Kidney epithelial cell (primary cell): ENCODE data around the gene HSFX3. TPM values are rescaled to one million over a fixed set of nuclear protein-coding genes. Genes with fewer than 3 reads are reported as not detected.
A peak's percentile ranks its signal among the peaks of the same experiment; 100 is the strongest.
"Not testable (repeated sequence)": the region's sequence is repeated elsewhere in the genome, so short reads cannot be mapped to it uniquely, and the experiment has no call there.

Experiments
- DNase-seq: peaks from one replicate; pipeline ENCODE4 v3.0.0-alpha.2; 2010; ENCODE audit warnings: low read depth
- H3K27me3 ChIP-seq: 2 replicates; pipeline ENCODE4 v1.6.0; 2011; ENCODE audit warnings: low read length; ENCODE audit not compliant: control insufficient read depth, insufficient read depth
- H3K36me3 ChIP-seq: 2 replicates; pipeline ENCODE4 v1.5.1; 2011; ENCODE audit warnings: low read length; ENCODE audit not compliant: control insufficient read depth, insufficient read depth
- H3K4me3 ChIP-seq: 2 replicates; pipeline ENCODE4 v1.5.1; 2011; ENCODE audit warnings: low read depth, mild to moderate bottlenecking, control low read depth, low read length
- CTCF ChIP-seq: IDR thresholded peaks from 2 replicates; pipeline ENCODE4 v1.5.1; 2011; ENCODE audit warnings: mild to moderate bottlenecking, moderate library complexity, low read length, control low read depth, inconsistent platforms; ENCODE audit not compliant: insufficient read depth, poor library complexity, severe bottlenecking
- total RNA-seq: library from RNA; depleted of rRNA; stranded (reverse); fragments of >200 nt; gene quantifications from 2 replicates; pipeline ENCODE4 v1.2.3, GENCODE V29; 2015

Gene HSFX3
- total RNA-seq, 1 donor from 2014 or later: not detected

- no peak for TF ChIP-seq CTCF
- Histone ChIP-seq H3K4me3 (peak overlapping the region; percentile 50), H3K27me3 (no peaks in the 10 kb centered on the region), H3K36me3 (no peaks in the 10 kb centered on the region)
- peak; percentile 77 for DNase-seq
Observed at GRCh38 chrX:149539283-149540130, 10.2 kb downstream of the HSFX3 start.

- H3K4me3 ChIP-seq, DNase-seq, H3K27me3 ChIP-seq, H3K36me3 ChIP-seq: not testable (repeated sequence)
Observed at GRCh38 chrX:149537474-149537873, 12.2 kb downstream of the HSFX3 start.

- not testable (repeated sequence) for DNase-seq, H3K4me3 ChIP-seq, H3K27me3 ChIP-seq, H3K36me3 ChIP-seq
Observed at GRCh38 chrX:149534926-149535602, 14.7 kb downstream of the HSFX3 start.

GRCh38 chrX:149533999-149534398 is 15.7 kb downstream of the HSFX3 start:
- DNase-seq, H3K36me3 ChIP-seq, H3K27me3 ChIP-seq, H3K4me3 ChIP-seq: not testable (repeated sequence)

- not testable (repeated sequence) for H3K27me3 ChIP-seq, H3K36me3 ChIP-seq, H3K4me3 ChIP-seq, DNase-seq
Observed at GRCh38 chrX:149532868-149533267, 16.9 kb downstream of the HSFX3 start.

- no peak for TF ChIP-seq CTCF
- no peak overlapping the region for H3K4me3 ChIP-seq
- H3K36me3 ChIP-seq: no peaks in the 10 kb centered on the region
- no peak for DNase-seq
- no peaks in the 10 kb centered on the region for H3K27me3 ChIP-seq
Observed at GRCh38 chrX:149531599-149531998, 18.1 kb downstream of the HSFX3 start.

- no peak for TF ChIP-seq CTCF
- Histone ChIP-seq H3K27me3 (no peaks in the 10 kb centered on the region), H3K4me3 (no peak overlapping the region), H3K36me3 (no peaks in the 10 kb centered on the region)
- DNase-seq: no peak
Observed at GRCh38 chrX:149528381-149528780, 21.3 kb downstream of the HSFX3 start.

- peak; percentile 47 for TF ChIP-seq CTCF
- H3K36me3 ChIP-seq: no peaks in the 10 kb centered on the region
- no peak overlapping the region for H3K4me3 ChIP-seq
- no peaks in the 10 kb centered on the region for H3K27me3 ChIP-seq
- DNase-seq: no peak
Observed at GRCh38 chrX:149527705-149528104, 22.0 kb downstream of the HSFX3 start.

- H3K27me3 ChIP-seq, H3K36me3 ChIP-seq, DNase-seq, H3K4me3 ChIP-seq: not testable (repeated sequence)
Observed at GRCh38 chrX:149526318-149527033, 23.2 kb downstream of the HSFX3 start.

- DNase-seq, H3K4me3 ChIP-seq, H3K27me3 ChIP-seq, H3K36me3 ChIP-seq: not testable (repeated sequence)
Observed at GRCh38 chrX:149525903-149526302, 23.8 kb downstream of the HSFX3 start.
